22Rv1 (cell line): ENCODE data around the gene PRKAR1B.
"Not testable (repeated sequence)": the region's sequence is repeated elsewhere in the genome, so short reads cannot be mapped to it uniquely, and the experiment has no call there.

Experiments
- H3K27ac ChIP-seq: fragments of 450-650 bp; 2 replicates; pipeline ENCODE4 v1.5.1; 2017
- ZFX ChIP-seq: fragments of 450-650 bp; IDR thresholded peaks from 2 replicates; pipeline ENCODE4 v1.6.1; 2017; ENCODE audit warnings: antibody characterized with exemption, borderline replicate concordance
- TF ChIP-seq, protein P1 (sequence below): fragments of 450-650 bp; IDR thresholded peaks from 2 replicates; pipeline ENCODE4 v1.5.1; 2017; ENCODE audit warnings: mild to moderate bottlenecking

The PRKAR1B gene

DNA sequence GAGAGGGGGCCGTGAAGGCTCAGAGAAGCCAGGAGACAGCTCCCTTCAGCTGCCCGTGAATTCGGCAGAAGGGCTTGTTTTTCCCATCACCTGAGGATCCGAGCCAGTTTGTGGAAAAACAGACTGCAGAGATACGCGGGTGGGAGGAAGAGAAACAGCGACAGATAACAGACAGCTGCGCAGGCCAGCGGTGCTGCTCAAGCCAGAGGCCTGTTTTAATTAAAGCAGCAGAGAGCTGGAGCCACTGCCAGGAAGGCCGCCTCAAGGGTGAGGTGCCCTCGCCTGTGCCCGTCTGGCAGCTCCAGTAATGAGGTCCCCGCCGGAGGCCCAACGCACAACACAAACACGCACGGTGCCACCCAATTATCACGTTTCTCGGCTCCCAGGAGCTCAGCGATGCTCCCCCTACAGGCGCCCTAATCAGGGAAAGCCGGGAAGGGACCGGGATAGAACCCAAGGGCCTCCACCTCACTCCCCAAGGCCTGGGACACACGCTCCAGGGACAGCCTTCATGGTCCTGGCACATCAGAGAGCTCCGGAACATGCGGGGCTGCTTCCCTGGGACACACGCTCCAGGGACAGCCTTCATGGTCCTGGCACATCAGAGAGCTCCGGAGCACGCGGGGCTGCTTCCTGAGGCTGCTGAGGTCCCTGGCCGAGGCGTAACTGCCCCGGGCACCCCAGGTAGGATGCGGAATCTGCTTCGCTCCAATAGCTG, 61.2 kb downstream of the PRKAR1B start:
- H3K27ac ChIP-seq: no peak overlapping the region
- TF ChIP-seq, protein P1, sequence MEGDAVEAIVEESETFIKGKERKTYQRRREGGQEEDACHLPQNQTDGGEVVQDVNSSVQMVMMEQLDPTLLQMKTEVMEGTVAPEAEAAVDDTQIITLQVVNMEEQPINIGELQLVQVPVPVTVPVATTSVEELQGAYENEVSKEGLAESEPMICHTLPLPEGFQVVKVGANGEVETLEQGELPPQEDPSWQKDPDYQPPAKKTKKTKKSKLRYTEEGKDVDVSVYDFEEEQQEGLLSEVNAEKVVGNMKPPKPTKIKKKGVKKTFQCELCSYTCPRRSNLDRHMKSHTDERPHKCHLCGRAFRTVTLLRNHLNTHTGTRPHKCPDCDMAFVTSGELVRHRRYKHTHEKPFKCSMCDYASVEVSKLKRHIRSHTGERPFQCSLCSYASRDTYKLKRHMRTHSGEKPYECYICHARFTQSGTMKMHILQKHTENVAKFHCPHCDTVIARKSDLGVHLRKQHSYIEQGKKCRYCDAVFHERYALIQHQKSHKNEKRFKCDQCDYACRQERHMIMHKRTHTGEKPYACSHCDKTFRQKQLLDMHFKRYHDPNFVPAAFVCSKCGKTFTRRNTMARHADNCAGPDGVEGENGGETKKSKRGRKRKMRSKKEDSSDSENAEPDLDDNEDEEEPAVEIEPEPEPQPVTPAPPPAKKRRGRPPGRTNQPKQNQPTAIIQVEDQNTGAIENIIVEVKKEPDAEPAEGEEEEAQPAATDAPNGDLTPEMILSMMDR: no peak
- no peak for TF ChIP-seq ZFX

DNA sequence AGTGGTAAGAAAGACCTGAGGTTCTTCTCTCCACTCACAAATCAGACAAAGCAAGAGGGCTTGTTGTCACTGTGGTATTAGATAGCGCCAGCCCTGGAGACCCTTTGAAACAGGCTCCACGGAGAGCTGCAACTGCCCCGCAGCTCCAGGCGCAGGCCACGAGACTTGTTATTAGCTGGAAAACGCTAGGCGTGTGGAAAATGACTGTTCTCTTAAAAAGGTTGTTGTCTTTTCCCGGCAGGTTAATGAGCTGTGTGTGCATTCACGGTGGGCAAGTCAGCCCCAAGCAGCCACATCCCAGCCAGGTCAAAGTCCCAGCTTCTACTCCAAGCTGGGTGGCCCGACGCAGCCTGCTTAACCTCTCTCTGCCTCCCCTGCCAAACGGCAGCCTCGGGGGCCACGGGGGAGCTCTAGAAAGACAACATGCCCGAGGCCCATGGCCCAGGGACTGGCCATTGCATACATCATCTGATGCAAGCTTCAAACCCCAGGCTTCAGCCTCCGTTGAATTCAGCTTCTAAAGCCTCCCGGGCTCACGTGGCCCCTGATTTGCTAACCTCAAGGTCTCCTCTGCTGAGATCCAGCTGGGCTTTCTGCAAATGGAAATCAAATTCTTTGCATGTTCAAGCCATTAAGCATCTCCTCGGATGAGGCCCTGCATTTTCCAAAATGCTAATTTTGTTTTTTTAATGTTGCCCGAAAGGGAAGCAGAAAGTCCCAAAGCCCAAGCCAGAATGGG, 61.9 kb downstream of the PRKAR1B start:
- no peak overlapping the region for H3K27ac ChIP-seq
- TF ChIP-seq ZFX: no peak
- TF ChIP-seq, protein P1: no peak

DNA sequence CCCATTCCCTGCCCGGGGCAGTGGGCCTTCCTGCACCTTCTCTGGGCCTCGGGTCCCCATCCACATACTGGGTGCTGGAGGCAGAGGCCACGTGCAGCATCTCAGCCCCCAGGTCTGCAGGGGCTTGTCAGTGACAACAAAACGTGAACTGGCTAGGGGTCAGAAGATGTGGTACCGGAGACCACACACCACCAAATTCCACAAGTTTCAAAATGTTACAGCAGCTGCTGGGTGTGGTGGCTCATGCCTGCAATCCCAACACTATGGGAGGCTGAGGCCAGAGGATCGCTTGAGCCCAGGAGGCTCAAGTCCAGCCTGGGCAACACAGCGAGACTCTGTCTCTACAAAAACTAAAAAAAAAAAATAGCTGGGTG, 62.7 kb downstream of the PRKAR1B start:
- TF ChIP-seq, protein P1: no peak
- TF ChIP-seq ZFX: no peak
- H3K27ac ChIP-seq: no peak overlapping the region

DNA sequence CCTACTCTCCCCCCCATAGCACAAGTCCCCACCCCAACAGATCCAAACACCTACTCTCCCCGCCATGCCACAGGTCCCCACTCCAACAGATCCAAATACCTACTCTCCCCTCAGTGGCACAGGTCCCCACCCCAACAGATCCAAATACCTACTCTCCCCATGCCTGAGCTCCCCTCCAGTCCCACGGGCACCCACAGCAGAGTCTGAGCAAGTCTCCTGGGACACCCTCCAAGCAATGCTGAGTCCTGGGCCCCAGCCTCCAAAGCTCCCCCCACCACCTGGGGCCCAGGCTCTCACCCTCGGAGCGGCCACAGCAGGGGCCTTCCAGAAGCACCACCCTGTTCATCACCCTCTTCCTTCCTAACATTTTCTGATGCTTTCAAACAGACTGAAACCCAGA, 64.5 kb downstream of the PRKAR1B start:
- no peak for TF ChIP-seq ZFX
- TF ChIP-seq, protein P1: no peak
- no peak overlapping the region for H3K27ac ChIP-seq

DNA sequence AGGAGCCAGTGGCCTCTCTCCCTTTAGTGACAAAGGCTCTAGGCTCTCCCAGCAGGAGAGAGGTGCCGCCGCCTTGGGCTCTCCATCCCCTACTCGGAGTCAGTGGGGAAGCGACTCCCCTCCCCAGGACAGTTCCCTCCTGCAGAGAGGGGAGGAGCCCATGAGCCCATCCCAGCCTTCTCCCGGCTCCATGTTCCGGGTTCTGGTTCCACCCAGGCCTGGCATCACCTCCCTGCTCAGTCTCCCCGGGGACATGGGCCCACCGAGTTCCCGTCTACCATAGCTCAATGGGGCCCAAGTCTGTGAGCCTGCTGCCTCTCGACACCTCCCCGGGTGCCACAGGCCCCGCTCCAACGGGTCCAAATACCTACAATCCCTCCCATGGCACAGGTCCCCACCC, 67.1 kb downstream of the PRKAR1B start:
- TF ChIP-seq, protein P1: no peak
- TF ChIP-seq ZFX: no peak
- no peak overlapping the region for H3K27ac ChIP-seq

DNA sequence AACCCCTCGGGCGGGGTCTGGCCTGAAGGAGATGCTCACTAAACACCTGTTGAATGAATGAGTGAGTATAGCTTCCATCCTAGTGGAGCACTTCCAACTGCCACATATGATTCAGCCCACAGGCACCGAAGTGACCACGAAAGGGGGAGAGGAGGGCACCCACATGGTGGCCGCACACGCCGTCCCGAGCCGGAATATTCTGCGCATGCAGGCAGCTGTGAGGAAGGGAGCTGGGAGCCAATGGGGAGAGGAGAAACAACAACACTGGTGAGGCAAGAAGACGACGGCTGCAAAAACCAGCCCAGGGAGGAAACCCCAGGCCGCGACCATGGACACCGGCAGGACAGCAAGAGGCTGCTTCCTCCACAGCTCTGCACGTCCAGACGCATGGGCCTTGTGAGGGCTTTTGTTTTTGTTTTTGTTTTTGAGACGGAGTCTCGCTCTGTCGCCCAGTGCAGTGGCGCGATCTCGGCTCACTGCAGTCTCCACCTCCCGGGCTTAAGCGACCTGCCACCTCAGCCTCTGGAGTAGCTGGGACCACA, 67.7 kb downstream of the PRKAR1B start:
- no peak overlapping the region for H3K27ac ChIP-seq
- TF ChIP-seq, protein P1: no peak
- no peak for TF ChIP-seq ZFX

DNA sequence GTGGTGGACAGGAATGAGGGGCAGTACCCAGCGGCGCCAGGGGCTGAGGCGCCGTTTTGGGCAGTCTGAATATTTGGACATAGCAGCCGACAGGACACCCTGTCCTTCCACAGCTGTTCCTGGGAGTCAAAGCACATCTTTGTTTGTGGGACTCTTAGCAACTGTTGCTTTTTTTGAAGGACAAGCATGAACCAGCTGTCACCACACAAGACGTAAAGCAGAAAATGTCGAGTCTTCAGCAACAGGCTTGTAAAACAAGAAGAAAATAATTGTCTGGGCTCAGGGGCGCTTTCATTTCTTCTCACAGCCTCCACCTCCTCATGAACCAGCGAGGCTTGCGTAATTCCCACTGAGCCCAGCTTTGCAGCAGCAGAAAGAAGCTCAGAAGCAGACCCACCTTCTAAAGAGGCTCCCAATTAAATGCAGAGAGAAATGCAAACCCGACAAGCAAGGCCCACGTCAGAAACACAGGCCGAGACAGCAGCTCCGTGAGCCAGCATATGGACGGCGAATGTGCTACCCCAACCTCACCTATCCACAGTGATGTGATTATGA, 69.4 kb downstream of the PRKAR1B start:
- TF ChIP-seq, protein P1: no peak
- TF ChIP-seq ZFX: no peak
- H3K27ac ChIP-seq: no peak overlapping the region

DNA sequence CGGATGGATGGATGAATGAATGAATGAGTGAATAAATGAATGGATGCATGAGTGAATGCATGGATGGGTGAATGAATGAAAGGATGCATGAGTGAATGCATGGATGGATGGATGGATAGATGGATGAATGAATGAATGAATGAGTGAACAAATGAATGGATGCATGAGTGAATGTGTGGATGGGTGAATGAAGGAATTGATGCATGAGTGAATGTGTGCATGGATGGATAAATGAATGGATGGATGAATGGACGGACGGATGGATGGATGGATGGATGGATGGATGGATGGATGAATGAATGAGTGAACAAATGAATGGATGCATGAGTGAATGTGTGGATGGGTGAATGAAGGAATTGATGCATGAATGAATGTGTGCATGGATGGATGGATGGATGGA, 70.1 kb downstream of the PRKAR1B start:
- not testable (repeated sequence) for H3K27ac ChIP-seq
